ENCODE measurements around the gene RCL1.

The RCL1 gene

DNA sequence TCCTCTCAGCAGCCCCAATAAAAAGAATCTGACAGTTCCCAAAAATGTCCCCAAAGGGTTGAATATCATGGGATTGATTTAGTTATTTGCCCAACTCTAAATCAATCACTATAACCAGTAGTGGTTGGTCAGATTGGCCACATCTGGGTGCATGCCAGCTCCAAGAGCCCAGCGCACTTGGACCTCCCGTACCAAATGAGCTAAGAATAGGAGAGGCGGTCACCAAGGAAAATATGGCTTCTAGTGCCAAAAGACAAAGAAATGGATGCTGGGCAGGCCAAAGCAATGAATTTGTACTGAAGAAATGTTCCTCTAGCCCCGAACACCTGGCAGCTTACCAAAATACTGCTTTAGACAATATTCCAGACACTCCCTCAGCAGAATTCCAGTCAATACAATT, 80.3 kb downstream of the RCL1 start:
- TF ChIP-seq, protein P1, sequence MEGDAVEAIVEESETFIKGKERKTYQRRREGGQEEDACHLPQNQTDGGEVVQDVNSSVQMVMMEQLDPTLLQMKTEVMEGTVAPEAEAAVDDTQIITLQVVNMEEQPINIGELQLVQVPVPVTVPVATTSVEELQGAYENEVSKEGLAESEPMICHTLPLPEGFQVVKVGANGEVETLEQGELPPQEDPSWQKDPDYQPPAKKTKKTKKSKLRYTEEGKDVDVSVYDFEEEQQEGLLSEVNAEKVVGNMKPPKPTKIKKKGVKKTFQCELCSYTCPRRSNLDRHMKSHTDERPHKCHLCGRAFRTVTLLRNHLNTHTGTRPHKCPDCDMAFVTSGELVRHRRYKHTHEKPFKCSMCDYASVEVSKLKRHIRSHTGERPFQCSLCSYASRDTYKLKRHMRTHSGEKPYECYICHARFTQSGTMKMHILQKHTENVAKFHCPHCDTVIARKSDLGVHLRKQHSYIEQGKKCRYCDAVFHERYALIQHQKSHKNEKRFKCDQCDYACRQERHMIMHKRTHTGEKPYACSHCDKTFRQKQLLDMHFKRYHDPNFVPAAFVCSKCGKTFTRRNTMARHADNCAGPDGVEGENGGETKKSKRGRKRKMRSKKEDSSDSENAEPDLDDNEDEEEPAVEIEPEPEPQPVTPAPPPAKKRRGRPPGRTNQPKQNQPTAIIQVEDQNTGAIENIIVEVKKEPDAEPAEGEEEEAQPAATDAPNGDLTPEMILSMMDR (IDR thresholded peaks at IDR 0.05; ENCODE audit: low read length, missing control alignments), result no peak
- DNase-seq (ENCODE audit: low read depth), result no peak
- H3K4me3 ChIP-seq (replicated peaks; ENCODE audit: low read depth, low read length), result no peak overlapping the region

DNA sequence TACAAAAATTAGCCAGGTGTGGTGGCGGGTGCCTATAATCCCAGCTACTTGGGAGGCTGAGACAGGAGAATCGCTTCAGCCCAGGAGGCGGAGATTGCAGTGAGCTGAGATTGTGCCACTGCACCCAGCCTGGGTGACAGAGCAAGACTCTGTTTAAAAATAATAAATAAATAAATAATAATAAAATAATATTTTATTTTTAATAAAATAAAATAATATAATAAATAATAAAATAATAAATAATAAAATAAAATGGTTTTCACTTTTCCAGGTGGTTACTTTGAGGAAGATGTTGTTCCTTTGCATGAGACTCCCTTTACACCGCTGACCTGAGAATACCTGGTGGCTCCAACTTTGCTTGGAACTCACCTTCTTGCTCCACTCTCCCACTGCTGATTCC, 82.8 kb downstream of the RCL1 start:
- TF ChIP-seq, protein P1 (IDR thresholded peaks at IDR 0.05; ENCODE audit: low read length, missing control alignments), result no peak
- DNase-seq (ENCODE audit: low read depth), result no peak
- H3K4me3 ChIP-seq (replicated peaks; ENCODE audit: low read depth, low read length), result no peak overlapping the region

GRCh38 chr9:4879115-4879558, 86.4 kb downstream of the RCL1 start:
- H3K4me3 ChIP-seq (replicated peaks; ENCODE audit: low read depth, low read length), result no peak overlapping the region
- no peak for DNase-seq (ENCODE audit: low read depth)
- TF ChIP-seq, protein P1 (IDR thresholded peaks at IDR 0.05; ENCODE audit: low read length, missing control alignments), result no peak

- TF ChIP-seq, protein P1 (IDR thresholded peaks at IDR 0.05; ENCODE audit: low read length, missing control alignments), result no peak
- no peak for DNase-seq (ENCODE audit: low read depth)
- no peak overlapping the region for H3K4me3 ChIP-seq (replicated peaks; ENCODE audit: low read depth, low read length)
Observed at GRCh38 chr9:4883326-4883873, 90.7 kb downstream of the RCL1 start.

DNA sequence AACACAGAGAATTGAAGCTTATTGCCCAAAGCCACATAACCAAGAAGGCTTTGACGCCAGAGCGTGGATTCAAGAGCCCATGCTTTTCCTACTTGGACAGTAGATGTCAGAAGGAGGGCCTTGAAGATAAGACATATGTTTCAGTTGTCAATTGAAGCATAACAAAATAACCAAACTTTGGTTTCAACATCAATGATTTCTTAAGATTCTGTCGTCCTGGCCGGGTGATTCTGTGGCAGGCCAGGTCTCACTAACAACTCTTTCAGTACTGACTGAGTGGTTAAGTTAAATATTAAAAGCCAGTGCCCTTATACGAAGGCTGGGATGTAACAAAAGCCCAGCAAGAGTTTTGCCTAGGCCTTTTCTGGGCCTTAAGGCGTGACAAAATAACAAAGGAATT, 94.0 kb downstream of the RCL1 start:
- no peak overlapping the region for H3K4me3 ChIP-seq (replicated peaks; ENCODE audit: low read depth, low read length)
- TF ChIP-seq, protein P1 (IDR thresholded peaks at IDR 0.05; ENCODE audit: low read length, missing control alignments), result no peak
- no peak for DNase-seq (ENCODE audit: low read depth)

- DNase-seq (ENCODE audit: low read depth), result peak; percentile 50
Observed at GRCh38 chr9:4887556-4887955, 94.8 kb downstream of the RCL1 start.

DNA sequence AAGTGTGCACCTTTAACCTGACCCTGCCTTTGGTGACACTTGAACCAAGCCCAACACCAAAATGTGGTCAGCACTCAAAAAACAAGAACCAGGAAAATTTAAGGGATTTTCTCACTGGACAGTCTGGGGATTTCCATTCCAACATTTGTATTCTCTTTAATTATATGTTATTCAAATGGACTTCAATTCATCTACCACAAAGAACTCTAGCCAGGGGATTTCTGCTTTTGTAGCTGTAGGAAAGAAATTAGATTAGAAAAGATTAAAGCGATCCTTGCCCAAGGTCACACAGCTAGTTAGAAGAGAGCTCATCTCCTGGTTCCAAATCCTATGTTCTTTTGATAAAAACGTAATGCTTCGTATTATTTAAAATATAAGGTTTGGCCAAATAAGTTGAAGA, 97.5 kb downstream of the RCL1 start:
- TF ChIP-seq, protein P1 (IDR thresholded peaks at IDR 0.05; ENCODE audit: low read length, missing control alignments), result no peak
- DNase-seq (ENCODE audit: low read depth), result no peak
- no peak overlapping the region for H3K4me3 ChIP-seq (replicated peaks; ENCODE audit: low read depth, low read length)

More at GRCh38 chr9:4887556-4887955, 94.8 kb downstream of the RCL1 start:
- no peak overlapping the region for H3K4me3 ChIP-seq (replicated peaks; ENCODE audit: low read depth, low read length)
- TF ChIP-seq, protein P1 (IDR thresholded peaks at IDR 0.05; ENCODE audit: low read length, missing control alignments), result no peak
